GM12878 (cell line): ENCODE results near the gene PMEL. TPM values are rescaled to one million over a fixed set of nuclear protein-coding genes. Genes with fewer than 3 reads are reported as not detected.

Source experiments
- ATAC-seq: fragments of 200-7000 bp; cut with Tn5 transposase; 3 replicates; pipeline ENCODE4 v1.9.1; 2020; ENCODE audit warnings: mild to moderate bottlenecking, moderate library complexity
- BruUV-seq: library from RNA; stranded (reverse); fragments of 400-500 nt; replicated peaks from 2 replicates; lab custom pipeline; 2021; lab: Mats Ljungman, UMichigan
- CTCF ChIA-PET: fragments of 300-600 bp; sonication (Branson Sonifier 250); formaldehyde crosslinking; extraction: SDS; loops from one replicate; lab custom pipeline; 2021; ENCODE audit warnings: inconsistent platforms; lab: Yijun Ruan, JAX
- POLR2A ChIA-PET: fragments of 350-600 bp; formaldehyde crosslinking; extraction: SDS; loops from one replicate; lab custom pipeline; 2021; ENCODE audit warnings: inconsistent platforms; lab: Charles Lee
- RAD21 ChIA-PET: fragments of 300-600 bp; sonication (Branson Sonifier 250); formaldehyde crosslinking; loops from one replicate; lab custom pipeline; 2023; ENCODE audit warnings: antibody characterized with exemption; ENCODE audit not compliant: unreplicated experiment; lab: Charles Lee
- SMC1A ChIA-PET: fragments of 300-600 bp; sonication (Branson Sonifier 250); formaldehyde crosslinking; loops from one replicate; lab custom pipeline; 2023; ENCODE audit not compliant: unreplicated experiment, uncharacterized antibody; lab: Charles Lee
- DNase-seq: peaks from one replicate; pipeline ENCODE4 v3.0.0-alpha.2; 2011; ENCODE audit warnings: low read depth, low spot score
- FAIRE-seq: peaks from 3 replicates; lab custom pipeline; 2011; peaks lifted over from hg19 to GRCh38; lab: Jason Lieb, UNC
- H2AFZ ChIP-seq: 2 replicates; pipeline ENCODE4 v1.6.0; 2011; ENCODE audit warnings: low read depth, low read length, control low read depth; ENCODE audit not compliant: control insufficient read depth
- H3K27ac ChIP-seq: 2 replicates; pipeline ENCODE4 v1.5.1; 2011; ENCODE audit warnings: control low read depth; ENCODE audit not compliant: control insufficient read depth, insufficient read depth
- H3K27me3 ChIP-seq, 2 experiments: replicated peaks in 1 of 2; 2 replicates each; pipeline versions ENCODE4 v1.6.0 to v1.6.1; 2011; ENCODE audit warnings: low read length in 1 of 2; ENCODE audit not compliant: control insufficient read depth in 2 of 2, insufficient read depth in 2 of 2
- H3K36me3 ChIP-seq, 2 experiments: 2 replicates each; pipeline ENCODE4 v1.5.1; 2011; ENCODE audit warnings: low read length in 1 of 2; ENCODE audit not compliant: control insufficient read depth in 2 of 2, insufficient read depth in 2 of 2
- H3K4me1 ChIP-seq: 2 replicates; pipeline ENCODE4 v1.6.1; 2011; ENCODE audit warnings: mild to moderate bottlenecking, low read length, moderate library complexity, mixed read lengths; ENCODE audit not compliant: control insufficient read depth, insufficient read depth
- H3K4me2 ChIP-seq: 2 replicates; pipeline ENCODE4 v1.6.0; 2011; ENCODE audit warnings: control low read depth; ENCODE audit not compliant: control insufficient read depth, insufficient read depth
- H3K4me3 ChIP-seq: fragments of 200-600 bp; sonication (generic); 2 replicates; pipeline ENCODE4 v1.5.1; 2016
- H3K79me2 ChIP-seq: 2 replicates; pipeline ENCODE4 v1.6.0; 2011; ENCODE audit warnings: low read length; ENCODE audit not compliant: control insufficient read depth, insufficient read depth
- H3K9ac ChIP-seq: 2 replicates; pipeline ENCODE4 v1.8.0; 2011; ENCODE audit warnings: low read length, control low read depth, mixed read lengths; ENCODE audit not compliant: control insufficient read depth, insufficient read depth
- H3K9me3 ChIP-seq: replicated peaks from 3 replicates; pipeline ENCODE4 v1.5.1; 2011; ENCODE audit warnings: mild to moderate bottlenecking, low read length; ENCODE audit not compliant: control insufficient read depth, insufficient read depth
- H4K20me1 ChIP-seq: 2 replicates; pipeline ENCODE4 v1.6.0; 2011; ENCODE audit not compliant: control insufficient read depth, insufficient read depth
- CEBPZ ChIP-seq: fragments of 150-350 bp; IDR thresholded peaks from 2 replicates; pipeline ENCODE4 v1.6.1; 2016; ENCODE audit warnings: low read depth, low read length
- MEF2B ChIP-seq: fragments of 450-650 bp; IDR thresholded peaks from 2 replicates; pipeline ENCODE4 v1.6.1; 2018; ENCODE audit warnings: mild to moderate bottlenecking, moderate library complexity; ENCODE audit not compliant: partially characterized antibody, poor library complexity, severe bottlenecking
- NFXL1 ChIP-seq: fragments of 450-650 bp; IDR thresholded peaks from 2 replicates; pipeline ENCODE4 v1.6.1; 2017; ENCODE audit warnings: antibody characterized with exemption, mild to moderate bottlenecking, borderline replicate concordance
- PML ChIP-seq: IDR thresholded peaks from 2 replicates; pipeline ENCODE4 v1.6.1; 2012; ENCODE audit warnings: low read length, inconsistent platforms
- USF1 ChIP-seq: IDR thresholded peaks from 2 replicates; pipeline ENCODE4 v1.6.1; 2011; ENCODE audit warnings: borderline replicate concordance, low read depth, mild to moderate bottlenecking, moderate library complexity, mixed read lengths, low read length; ENCODE audit not compliant: insufficient read depth; ENCODE audit errors: extremely low read length
- WRNIP1 ChIP-seq: IDR thresholded peaks from 2 replicates; pipeline ENCODE4 v1.6.1; 2011; ENCODE audit warnings: low read depth, low read length, improper control_type of control experiment, borderline replicate concordance
- ZNF274 ChIP-seq: IDR thresholded peaks from one replicate; pipeline ENCODE4 v1.8.0; 2011; ENCODE audit not compliant: insufficient read length, insufficient read depth
- WGBS: methylation state at CpG from one replicate; pipeline ENCODE4 v1.1.6; 2016; ENCODE audit warnings: low lambda C conversion rate; ENCODE audit not compliant: insufficient replicate concordance, insufficient coverage; ENCODE audit errors: missing lambda C conversion rate; 5-methylcytosine and 5-hydroxymethylcytosine counted together
- in situ Hi-C: fragments of 300-500 bp; cut with MboI; formaldehyde crosslinking; loops from 9 replicates; pipeline ENCODE4 v1.14.3; 2018; ENCODE audit warnings: mixed read lengths
- intact Hi-C: fragments of 100-400 bp; cut with micrococcal nuclease; formaldehyde crosslinking; loops from one replicate; pipeline ENCODE4 v1.14.2; 2022; ENCODE audit not compliant: unreplicated experiment
- polyA plus RNA-seq, 11 experiments: library from polyadenylated mRNA; depleted of rRNA in 4 of 11; unstranded in 6 of 11; stranded (reverse) in 5 of 11; fragments of >200 nt; fragmentation: Nextera tagmentation in 4 of 11; fragmentation: Illumina TruSeq in 1 of 11; extraction: Ambion mirVana in 4 of 11; extraction: Trizol in 1 of 11; gene quantifications; 1 replicate in 1 of 11; 2 replicates in 10 of 11; pipeline versions ENCODE4 v1.2.1 to v1.2.3, GENCODE V29; 2011 to 2016; ENCODE audit warnings: inconsistent platforms in 2 of 11, missing spikeins in 2 of 11, low read depth in 1 of 11
- total RNA-seq, 4 experiments: library from RNA; depleted of rRNA in 3 of 4; stranded (reverse); fragments of >200 nt in 3 of 4; fragmentation: Illumina TruSeq in 1 of 4; extraction: Trizol in 1 of 4; gene quantifications; 2 replicates each; pipeline versions ENCODE4 v1.2.1 to v1.2.3, GENCODE V29; 2013 to 2021
- TF ChIP-seq, protein P1 (sequence below): fragments of 450-650 bp; IDR thresholded peaks from 2 replicates; pipeline ENCODE4 v1.6.1; 2016; ENCODE audit warnings: mild to moderate bottlenecking, moderate library complexity, borderline replicate concordance

Gene PMEL
- total and polyA plus RNA-seq, 10 of the 15 experiments (the other 5 are each of a cell fraction or from before 2014, with no cell fraction given) = 0.32 to 1.6 (median 0.56) TPM

- Histone ChIP-seq H3K79me2 (peaks cover 18% of the 10 kb centered on the region), H3K9ac (no peak overlapping the region), H3K4me3 (no peak overlapping the region), H3K36me3 (peaks cover 0 to 28% of the 10 kb centered on the region in 2 experiments; a peak in 3 of 4 replicates), H4K20me1 (no peaks in the 10 kb centered on the region), H3K4me2 (no peak overlapping the region), H3K27ac (no peak overlapping the region), H3K9me3 (no peaks in the 10 kb centered on the region), H3K27me3 (no peaks in the 10 kb centered on the region), H2AFZ (no peak overlapping the region), H3K4me1 (peaks cover 15% of the 10 kb centered on the region)
- intact Hi-C loops (no loop called here), in situ Hi-C loops (no loop called here)
- no TSS peak for BruUV-seq
- TF ChIP-seq NFXL1 (no peak), USF1 (no peak), MEF2B (no peak), WRNIP1 (no peak), ZNF274 (no peak), PML (no peak), CEBPZ (no peak)
- TF ChIP-seq, protein P1, sequence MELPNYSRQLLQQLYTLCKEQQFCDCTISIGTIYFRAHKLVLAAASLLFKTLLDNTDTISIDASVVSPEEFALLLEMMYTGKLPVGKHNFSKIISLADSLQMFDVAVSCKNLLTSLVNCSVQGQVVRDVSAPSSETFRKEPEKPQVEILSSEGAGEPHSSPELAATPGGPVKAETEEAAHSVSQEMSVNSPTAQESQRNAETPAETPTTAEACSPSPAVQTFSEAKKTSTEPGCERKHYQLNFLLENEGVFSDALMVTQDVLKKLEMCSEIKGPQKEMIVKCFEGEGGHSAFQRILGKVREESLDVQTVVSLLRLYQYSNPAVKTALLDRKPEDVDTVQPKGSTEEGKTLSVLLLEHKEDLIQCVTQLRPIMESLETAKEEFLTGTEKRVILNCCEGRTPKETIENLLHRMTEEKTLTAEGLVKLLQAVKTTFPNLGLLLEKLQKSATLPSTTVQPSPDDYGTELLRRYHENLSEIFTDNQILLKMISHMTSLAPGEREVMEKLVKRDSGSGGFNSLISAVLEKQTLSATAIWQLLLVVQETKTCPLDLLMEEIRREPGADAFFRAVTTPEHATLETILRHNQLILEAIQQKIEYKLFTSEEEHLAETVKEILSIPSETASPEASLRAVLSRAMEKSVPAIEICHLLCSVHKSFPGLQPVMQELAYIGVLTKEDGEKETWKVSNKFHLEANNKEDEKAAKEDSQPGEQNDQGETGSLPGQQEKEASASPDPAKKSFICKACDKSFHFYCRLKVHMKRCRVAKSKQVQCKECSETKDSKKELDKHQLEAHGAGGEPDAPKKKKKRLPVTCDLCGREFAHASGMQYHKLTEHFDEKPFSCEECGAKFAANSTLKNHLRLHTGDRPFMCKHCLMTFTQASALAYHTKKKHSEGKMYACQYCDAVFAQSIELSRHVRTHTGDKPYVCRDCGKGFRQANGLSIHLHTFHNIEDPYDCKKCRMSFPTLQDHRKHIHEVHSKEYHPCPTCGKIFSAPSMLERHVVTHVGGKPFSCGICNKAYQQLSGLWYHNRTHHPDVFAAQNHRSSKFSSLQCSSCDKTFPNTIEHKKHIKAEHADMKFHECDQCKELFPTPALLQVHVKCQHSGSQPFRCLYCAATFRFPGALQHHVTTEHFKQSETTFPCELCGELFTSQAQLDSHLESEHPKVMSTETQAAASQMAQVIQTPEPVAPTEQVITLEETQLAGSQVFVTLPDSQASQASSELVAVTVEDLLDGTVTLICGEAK = no peak
- FAIRE-seq = no peak
- 98% methylated on average over 23 of the region's 26 CpGs for WGBS
- ATAC-seq = no peak
- ChIA-PET SMC1A (interaction anchor here (1.6 to 2.1 kb wide), 2 partner anchors 9 to 11 kb away, joined by 5 to 7 read pairs; no protein-coding TSS in a partner anchor), CTCF (interaction anchor here (1.0 to 6.1 kb wide), 5 partner anchors 9 to 197 kb away, joined by 3 to 57 read pairs (median 4); partner anchors contain the start of gene PYM1), RAD21 (no interaction called here), POLR2A (interaction anchor here (1.0 kb wide), 1 partner anchor 109 kb away, joined by 10 read pairs; no protein-coding TSS in a partner anchor)
- DNase-seq = no peak
These were observed 30.1 kb downstream of the PMEL start for GRCh38 chr12:55935738-55936151.
